SKM-1 treated with dmso at 0.1 percent for 144 hours (cell line): ENCODE results near the gene G3BP2.
"Not testable (repeated sequence)": the region's sequence is repeated elsewhere in the genome, so short reads cannot be mapped to it uniquely, and the experiment has no call there.

ENCODE experiments used
- DNase-seq: peaks from one replicate; lab custom pipeline; 2025; ENCODE audit not compliant: unreplicated experiment; lab: John Stamatoyannopoulos, UW

The G3BP2 gene

GRCh38 chr4:75685546-75686189 is 12.5 kb upstream of the G3BP2 start:
- no peak for DNase-seq

- DNase-seq = no peak
Observed at GRCh38 chr4:75683482-75684155, 10.4 kb upstream of the G3BP2 start.

- no peak for DNase-seq
Observed at GRCh38 chr4:75679876-75680575, 6.8 kb upstream of the G3BP2 start.

- DNase-seq = no peak
Observed at GRCh38 chr4:75678965-75679364, 5.8 kb upstream of the G3BP2 start.

- DNase-seq = no peak
Observed at GRCh38 chr4:75678473-75678872, 5.3 kb upstream of the G3BP2 start.

- no peak for DNase-seq
Observed at GRCh38 chr4:75675004-75675531, 1.9 kb upstream of the G3BP2 start.

- DNase-seq = no peak
Observed at GRCh38 chr4:75673959-75674328, 733 bp upstream of the G3BP2 start.

- DNase-seq = peak; percentile 36
Observed at GRCh38 chr4:75672461-75673026, 667 bp downstream of the G3BP2 start.

- no peak for DNase-seq
Observed at GRCh38 chr4:75671802-75672421, 1.3 kb downstream of the G3BP2 start.

- DNase-seq = no peak
Observed at GRCh38 chr4:75668596-75668995, 4.6 kb downstream of the G3BP2 start.

- not testable (repeated sequence) for DNase-seq
Observed at GRCh38 chr4:75667636-75668035, 5.6 kb downstream of the G3BP2 start.

- no peak for DNase-seq
Observed at GRCh38 chr4:75666299-75666698, 6.9 kb downstream of the G3BP2 start.

GRCh38 chr4:75664604-75665003 is 8.6 kb downstream of the G3BP2 start:
- not testable (repeated sequence) for DNase-seq

- DNase-seq = no peak
Observed at GRCh38 chr4:75662626-75663025, 10.6 kb downstream of the G3BP2 start.

- DNase-seq = no peak
Observed at GRCh38 chr4:75660491-75660890, 12.7 kb downstream of the G3BP2 start.

- no peak for DNase-seq
Observed at GRCh38 chr4:75659512-75660031, 13.6 kb downstream of the G3BP2 start.

- DNase-seq = no peak
Observed at GRCh38 chr4:75658876-75659275, 14.3 kb downstream of the G3BP2 start.

GRCh38 chr4:75655562-75655961 is 17.6 kb downstream of the G3BP2 start:
- DNase-seq = no peak

GRCh38 chr4:75654905-75655304 is 18.3 kb downstream of the G3BP2 start:
- no peak for DNase-seq

- no peak for DNase-seq
Observed at GRCh38 chr4:75653845-75654503, 19.2 kb downstream of the G3BP2 start.
